ENCODE results near the gene METTL23. TPM values are rescaled to one million over a fixed set of nuclear protein-coding genes. Genes with fewer than 3 reads are reported as not detected.

METTL23 gene
- total RNA-seq, 1 experiment from 2014 or later = 57.8 TPM

DNA sequence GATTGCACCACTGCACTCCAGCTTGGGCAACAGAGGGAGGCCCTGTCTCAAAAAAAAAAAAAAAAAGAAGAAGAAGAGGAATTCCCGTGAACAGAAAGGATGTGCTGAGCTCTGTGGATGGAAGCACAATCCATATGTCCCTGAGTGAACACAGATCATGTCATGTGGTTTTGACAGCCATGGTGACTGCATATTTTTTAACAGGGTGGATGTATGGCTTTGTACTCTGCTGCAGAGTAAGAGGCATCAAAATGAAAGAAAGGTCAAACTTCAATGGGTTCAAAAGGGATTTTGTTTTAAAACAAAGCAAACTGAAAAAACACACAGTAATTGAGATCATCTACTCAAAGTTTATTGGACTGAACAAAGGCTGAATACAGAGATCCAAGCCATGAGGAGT, 47.4 kb upstream of the METTL23 start:
- POLR2A ChIA-PET = no interaction called here
- BruUV-seq (replicated peaks) = no TSS peak

More for the DNA sequence above, 47.4 kb upstream of the METTL23 start:
- CTCF ChIA-PET = interaction anchor here (1.2 kb wide), 1 partner anchor 93 kb away, joined by 3 read pairs; the partner anchor contains the start of gene ST6GALNAC2
- Histone ChIP-seq H3K27me3 (ENCODE audit: insufficient read depth, low read length) (no peaks in the 10 kb centered on the region), H3K4me1 (ENCODE audit: control insufficient read depth in 1 of 2, insufficient read depth in 2 of 2, low read length in 2 of 2) (no peaks in the 10 kb centered on the region), H2AFZ (ENCODE audit: low read depth, low read length, poor library complexity, severe bottlenecking) (no peak overlapping the region), H3K9me3 (ENCODE audit: control insufficient read depth in 1 of 2, insufficient read depth in 1 of 2, low read depth in 1 of 2, low read length in 2 of 2) (no peaks in the 10 kb centered on the region), H3K4me2 (ENCODE audit: low read length) (no peak overlapping the region), H3K4me3 (replicated peaks in 1 of 2; ENCODE audit: low read depth in 1 of 2, low read length in 2 of 2) (no peak overlapping the region), H3K36me3 (ENCODE audit: control insufficient read depth in 1 of 2, insufficient read depth in 2 of 2, low read length in 2 of 2) (peaks cover 0 to 2% of the 10 kb centered on the region in 2 experiments; a peak in 1 of 4 replicates), H3K9ac (ENCODE audit: low read length) (no peak overlapping the region), H3K79me2 (ENCODE audit: insufficient read depth, low read length) (no peaks in the 10 kb centered on the region), H3K27ac (ENCODE audit: low read depth, low read length) (no peak overlapping the region), H4K20me1 (ENCODE audit: insufficient read depth) (no peaks in the 10 kb centered on the region), H3K9me2 (ENCODE audit: insufficient read depth) (no peaks in the 10 kb centered on the region)
- DNase-seq (ENCODE audit: low read depth, low spot score) (no peak), ATAC-seq (no peak)
- RAD21 ChIA-PET (ENCODE audit: low non-redundant PET in 1 of 2, low total read pairs in 2 of 2, uncharacterized antibody in 2 of 2, unreplicated experiment in 2 of 2) = no interaction called here
- TF ChIP-seq SRF (IDR thresholded peaks at IDR 0.05; ENCODE audit: low read depth) = no peak
- TF ChIP-seq SP1 (IDR thresholded peaks at IDR 0.05; ENCODE audit: low read depth) = no peak
- no peak for TF ChIP-seq CTCF (IDR thresholded peaks at IDR 0.05 in 2 of 3, conservative IDR thresholded peaks at IDR 0.05 in 1 of 3; ENCODE audit: borderline replicate concordance in 1 of 3, insufficient read depth in 1 of 3, low read depth in 2 of 3, low read length in 2 of 3)
- TF ChIP-seq SIN3A (IDR thresholded peaks at IDR 0.05; ENCODE audit: low read depth) = no peak
- no peak for TF ChIP-seq POLR2AphosphoS5 (IDR thresholded peaks at IDR 0.05; ENCODE audit: low read depth, low read length)
- no peak for TF ChIP-seq FOSL1 (IDR thresholded peaks at IDR 0.05; ENCODE audit: low read depth)
- TF ChIP-seq JUND (IDR thresholded peaks at IDR 0.05) = no peak
- TF ChIP-seq, protein P1, sequence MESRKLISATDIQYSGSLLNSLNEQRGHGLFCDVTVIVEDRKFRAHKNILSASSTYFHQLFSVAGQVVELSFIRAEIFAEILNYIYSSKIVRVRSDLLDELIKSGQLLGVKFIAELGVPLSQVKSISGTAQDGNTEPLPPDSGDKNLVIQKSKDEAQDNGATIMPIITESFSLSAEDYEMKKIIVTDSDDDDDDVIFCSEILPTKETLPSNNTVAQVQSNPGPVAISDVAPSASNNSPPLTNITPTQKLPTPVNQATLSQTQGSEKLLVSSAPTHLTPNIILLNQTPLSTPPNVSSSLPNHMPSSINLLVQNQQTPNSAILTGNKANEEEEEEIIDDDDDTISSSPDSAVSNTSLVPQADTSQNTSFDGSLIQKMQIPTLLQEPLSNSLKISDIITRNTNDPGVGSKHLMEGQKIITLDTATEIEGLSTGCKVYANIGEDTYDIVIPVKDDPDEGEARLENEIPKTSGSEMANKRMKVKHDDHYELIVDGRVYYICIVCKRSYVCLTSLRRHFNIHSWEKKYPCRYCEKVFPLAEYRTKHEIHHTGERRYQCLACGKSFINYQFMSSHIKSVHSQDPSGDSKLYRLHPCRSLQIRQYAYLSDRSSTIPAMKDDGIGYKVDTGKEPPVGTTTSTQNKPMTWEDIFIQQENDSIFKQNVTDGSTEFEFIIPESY (IDR thresholded peaks at IDR 0.05; ENCODE audit: extremely low read depth, insufficient replicate concordance, low read length) = no peak
- no peak for TF ChIP-seq CBX3 (IDR thresholded peaks at IDR 0.05; ENCODE audit: low read depth)
- intact Hi-C loops (cut with micrococcal nuclease) = no loop called here

Measured in HCT116 (cell line).